HG03354 (cell line): ENCODE measurements around the gene ANKRD2.
"Not testable (repeated sequence)": the region's sequence is repeated elsewhere in the genome, so short reads cannot be mapped to it uniquely, and the experiment has no call there.

ENCODE experiments used
- ATAC-seq: cut with Tn5 transposase; IDR thresholded peaks from one replicate; pipeline ENCODE4 v1.9.1; 2021; ENCODE audit warnings: mild to moderate bottlenecking; ENCODE audit not compliant: unreplicated experiment, poor library complexity, severe bottlenecking

ANKRD2 gene

GRCh38 chr10:97570146-97570788, 2.3 kb upstream of the ANKRD2 start:
- ATAC-seq, result no peak

- ATAC-seq, result no peak
These were observed 1.6 kb upstream of the ANKRD2 start for GRCh38 chr10:97570789-97571471.

- ATAC-seq, result no peak
These were observed 957 bp upstream of the ANKRD2 start for GRCh38 chr10:97571622-97572021.

GRCh38 chr10:97573021-97573420, 442 bp downstream of the ANKRD2 start:
- no peak for ATAC-seq

- ATAC-seq, result no peak
These were observed 1.1 kb downstream of the ANKRD2 start for GRCh38 chr10:97573672-97574071.

GRCh38 chr10:97574374-97575126, 2.0 kb downstream of the ANKRD2 start:
- no peak for ATAC-seq

- no peak for ATAC-seq
These were observed 2.6 kb downstream of the ANKRD2 start for GRCh38 chr10:97575127-97575668.

- not testable (repeated sequence) for ATAC-seq
These were observed 3.9 kb downstream of the ANKRD2 start for GRCh38 chr10:97576487-97576886.

- ATAC-seq, result no peak
These were observed 5.1 kb downstream of the ANKRD2 start for GRCh38 chr10:97577701-97578100.

GRCh38 chr10:97578171-97578844, 5.7 kb downstream of the ANKRD2 start:
- no peak for ATAC-seq

- ATAC-seq, result no peak
These were observed 8.1 kb downstream of the ANKRD2 start for GRCh38 chr10:97580421-97581367.

- ATAC-seq, result no peak
These were observed 9.6 kb downstream of the ANKRD2 start for GRCh38 chr10:97582169-97582568.

GRCh38 chr10:97583476-97583875, 10.9 kb downstream of the ANKRD2 start:
- no peak for ATAC-seq

GRCh38 chr10:97584060-97584797, 11.7 kb downstream of the ANKRD2 start, which contains the start of gene HOGA1:
Gene HOGA1 (plus strand): TSS chr10:97584389. CDS start chr10:97584704, 315 bp downstream.
- ATAC-seq, result peak; percentile 77

- no peak for ATAC-seq
These were observed 12.3 kb downstream of the ANKRD2 start for GRCh38 chr10:97584798-97585438.

- ATAC-seq, result no peak
These were observed 12.8 kb downstream of the ANKRD2 start for GRCh38 chr10:97585439-97585811.

GRCh38 chr10:97587183-97587582, 14.6 kb downstream of the ANKRD2 start:
- no peak for ATAC-seq

- ATAC-seq, result no peak
These were observed 16.9 kb downstream of the ANKRD2 start, which contains the start of gene C10orf62 for GRCh38 chr10:97589479-97589878. Gene C10orf62 (plus strand): TSS chr10:97589721. CDS start chr10:97589898, 177 bp downstream.
